PC-3 (cell line): Measurements from ENCODE around the gene WDR86. TPM values are rescaled to one million over a fixed set of nuclear protein-coding genes. Genes with fewer than 3 reads are reported as not detected.

Experiments used
- ATAC-seq: fragments of 200-7000 bp; cut with Tn5 transposase; 2 replicates; pipeline ENCODE4 v1.9.1; 2020; ENCODE audit warnings: mild to moderate bottlenecking, moderate library complexity
- BruUV-seq: library from RNA; stranded (reverse); fragments of 400-500 nt; replicated peaks from 2 replicates; lab custom pipeline; 2021; lab: Mats Ljungman, UMichigan
- CTCF ChIA-PET: fragments of 300-600 bp; sonication (Branson Sonifier 250); formaldehyde crosslinking; loops from one replicate; lab custom pipeline; 2022; ENCODE audit warnings: antibody characterized with exemption; lab: Charles Lee
- POLR2A ChIA-PET: fragments of 300-600 bp; sonication (Branson Sonifier 250); formaldehyde crosslinking; loops from one replicate; lab custom pipeline; 2022; ENCODE audit warnings: antibody characterized with exemption; ENCODE audit not compliant: unreplicated experiment; lab: Charles Lee
- DNase-seq: peaks from one replicate; pipeline ENCODE4 v3.0.0-alpha.2; 2015
- H2AFZ ChIP-seq: fragments of 300-600 bp; sonication (generic); 2 replicates; pipeline ENCODE4 v1.6.0; 2016; ENCODE audit warnings: antibody characterized with exemption, low read length
- H3F3A ChIP-seq: fragments of 300-600 bp; sonication (generic); one replicate; pipeline ENCODE4 v1.6.0; 2017; ENCODE audit warnings: antibody characterized with exemption, low read length, control low read depth, mild to moderate bottlenecking; ENCODE audit not compliant: unreplicated experiment
- H3K27ac ChIP-seq: fragments of 300-600 bp; sonication (generic); 2 replicates; pipeline ENCODE4 v1.5.1; 2016; ENCODE audit warnings: mild to moderate bottlenecking, low read length
- H3K27me3 ChIP-seq: fragments of 300-600 bp; sonication (generic); 2 replicates; pipeline ENCODE4 v1.6.1; 2016; ENCODE audit warnings: low read length, mixed read lengths
- H3K36me3 ChIP-seq: fragments of 300-600 bp; sonication (generic); 2 replicates; pipeline ENCODE4 v1.6.1; 2016; ENCODE audit warnings: low read depth, mixed run types, low read length, mixed read lengths
- H3K4me1 ChIP-seq: fragments of 300-600 bp; sonication (generic); 2 replicates; pipeline ENCODE4 v1.5.1; 2016; ENCODE audit warnings: low read length; ENCODE audit not compliant: insufficient read depth
- H3K4me2 ChIP-seq: fragments of 300-600 bp; sonication (generic); 2 replicates; pipeline ENCODE4 v1.6.0; 2016; ENCODE audit warnings: low read length
- H3K4me3 ChIP-seq: fragments of 300-600 bp; sonication (generic); 2 replicates; pipeline ENCODE4 v1.5.1; 2016; ENCODE audit warnings: mild to moderate bottlenecking, low read length, mixed read lengths
- H3K79me2 ChIP-seq: fragments of 300-600 bp; sonication (generic); 2 replicates; pipeline ENCODE4 v1.6.1; 2017; ENCODE audit warnings: low read length, mixed read lengths
- H3K9ac ChIP-seq: fragments of 300-600 bp; sonication (generic); 2 replicates; pipeline ENCODE4 v1.6.0; 2016; ENCODE audit warnings: mild to moderate bottlenecking, low read length
- H3K9me2 ChIP-seq: fragments of 300-600 bp; sonication (generic); replicated peaks from 2 replicates; pipeline ENCODE4 v1.6.1; 2016; ENCODE audit warnings: mixed run types, low read length, mixed read lengths
- H3K9me3 ChIP-seq: fragments of 300-600 bp; sonication (generic); 2 replicates; pipeline ENCODE4 v1.6.1; 2016; ENCODE audit warnings: low read length, mixed read lengths
- H4K20me1 ChIP-seq: fragments of 300-600 bp; sonication (generic); 2 replicates; pipeline ENCODE4 v1.6.1; 2016; ENCODE audit warnings: low read length, mixed read lengths
- EZH2 ChIP-seq: fragments of 300-600 bp; sonication (generic); IDR thresholded peaks from one replicate; pipeline ENCODE4 v1.6.1; 2017; ENCODE audit warnings: antibody characterized with exemption, mild to moderate bottlenecking, low read length; ENCODE audit not compliant: unreplicated experiment
- EZH2phosphoT487 ChIP-seq: fragments of 300-600 bp; sonication (generic); IDR thresholded peaks from 2 replicates; pipeline ENCODE4 v1.6.1; 2018; ENCODE audit warnings: mild to moderate bottlenecking, antibody characterized with exemption, low read length, borderline replicate concordance
- intact Hi-C: fragments of 100-400 bp; cut with micrococcal nuclease; formaldehyde crosslinking; loops from 2 replicates; pipeline ENCODE4 v1.9.0; 2023
- total RNA-seq: library from RNA; depleted of rRNA; stranded (reverse); fragments of >200 nt; gene quantifications from 2 replicates; pipeline ENCODE4 v1.2.3, GENCODE V29; 2014
- TF ChIP-seq, protein P1 (sequence below): fragments of 300-600 bp; sonication (generic); conservative IDR thresholded peaks from 2 replicates; pipeline ENCODE4 v1.5.1; 2017; ENCODE audit warnings: antibody characterized with exemption, low read depth, mild to moderate bottlenecking, low read length

WDR86 gene
- total RNA-seq, 1 experiment from 2014 or later = not detected

DNA sequence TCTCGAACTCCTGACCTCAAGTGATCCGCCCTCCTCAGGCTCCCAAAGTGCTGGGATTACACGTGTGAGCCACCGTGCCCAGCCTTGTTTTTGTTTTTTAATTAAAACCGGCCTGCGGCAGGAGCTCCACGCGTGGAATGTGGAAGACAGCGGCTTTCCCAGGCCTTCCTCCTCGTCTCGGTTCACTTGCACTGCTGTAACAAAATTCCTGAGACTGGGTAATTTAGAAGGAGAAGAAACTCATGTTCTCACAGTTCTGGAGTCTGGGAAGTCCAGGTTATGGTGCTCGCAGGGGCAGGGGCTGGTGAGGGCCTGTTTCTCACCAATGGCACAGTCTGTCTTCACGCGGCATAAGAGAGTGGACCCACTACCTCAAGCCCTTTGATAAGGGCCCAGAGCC, 44.5 kb upstream of the WDR86 start:
- H3K27me3 ChIP-seq = no peaks in the 10 kb centered on the region
- TF ChIP-seq, protein P1, sequence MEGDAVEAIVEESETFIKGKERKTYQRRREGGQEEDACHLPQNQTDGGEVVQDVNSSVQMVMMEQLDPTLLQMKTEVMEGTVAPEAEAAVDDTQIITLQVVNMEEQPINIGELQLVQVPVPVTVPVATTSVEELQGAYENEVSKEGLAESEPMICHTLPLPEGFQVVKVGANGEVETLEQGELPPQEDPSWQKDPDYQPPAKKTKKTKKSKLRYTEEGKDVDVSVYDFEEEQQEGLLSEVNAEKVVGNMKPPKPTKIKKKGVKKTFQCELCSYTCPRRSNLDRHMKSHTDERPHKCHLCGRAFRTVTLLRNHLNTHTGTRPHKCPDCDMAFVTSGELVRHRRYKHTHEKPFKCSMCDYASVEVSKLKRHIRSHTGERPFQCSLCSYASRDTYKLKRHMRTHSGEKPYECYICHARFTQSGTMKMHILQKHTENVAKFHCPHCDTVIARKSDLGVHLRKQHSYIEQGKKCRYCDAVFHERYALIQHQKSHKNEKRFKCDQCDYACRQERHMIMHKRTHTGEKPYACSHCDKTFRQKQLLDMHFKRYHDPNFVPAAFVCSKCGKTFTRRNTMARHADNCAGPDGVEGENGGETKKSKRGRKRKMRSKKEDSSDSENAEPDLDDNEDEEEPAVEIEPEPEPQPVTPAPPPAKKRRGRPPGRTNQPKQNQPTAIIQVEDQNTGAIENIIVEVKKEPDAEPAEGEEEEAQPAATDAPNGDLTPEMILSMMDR = no peak
- no peak overlapping the region for H3K27ac ChIP-seq
- H2AFZ ChIP-seq = no peak overlapping the region
- no peaks in the 10 kb centered on the region for H3F3A ChIP-seq
- H3K4me3 ChIP-seq = no peak overlapping the region
- ChIA-PET CTCF (no interaction called here), POLR2A (no interaction called here)
- no peaks in the 10 kb centered on the region for H4K20me1 ChIP-seq
- intact Hi-C loops = no loop called here
- H3K36me3 ChIP-seq = no peaks in the 10 kb centered on the region
- H3K4me1 ChIP-seq = peaks cover 4% of the 10 kb centered on the region
- H3K4me2 ChIP-seq = no peak overlapping the region
- H3K9me3 ChIP-seq = no peaks in the 10 kb centered on the region
- no peak for ATAC-seq
- H3K9me2 ChIP-seq = no peaks in the 10 kb centered on the region
- no peak for DNase-seq
- no TSS peak for BruUV-seq
- H3K9ac ChIP-seq = no peak overlapping the region
- no peaks in the 10 kb centered on the region for H3K79me2 ChIP-seq

DNA sequence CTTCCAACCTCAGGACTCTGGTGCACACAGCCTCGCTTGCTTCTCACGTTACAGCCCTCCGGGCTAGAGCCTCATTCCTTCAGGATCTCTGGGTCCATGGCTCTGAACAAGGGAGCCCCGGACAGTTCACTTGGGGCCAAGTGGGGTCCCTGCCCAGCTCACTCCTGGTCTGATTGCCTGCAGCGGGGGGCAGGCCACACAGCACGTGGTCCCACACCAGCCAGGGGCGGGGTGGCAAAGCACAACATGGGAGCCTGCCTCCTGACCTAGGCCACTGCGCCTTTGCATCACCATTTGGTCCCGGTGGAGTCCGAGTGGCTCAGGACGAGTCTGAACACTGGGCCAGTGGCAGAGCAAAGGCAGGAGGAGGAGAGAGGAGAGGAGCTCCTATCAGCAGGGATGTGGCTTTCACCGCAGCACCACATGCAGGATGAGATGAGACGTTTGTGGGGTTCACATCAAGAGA, 43.5 kb upstream of the WDR86 start:
- no peaks in the 10 kb centered on the region for H3K9me2 ChIP-seq
- H3K4me2 ChIP-seq = no peak overlapping the region
- H3K36me3 ChIP-seq = no peaks in the 10 kb centered on the region
- ChIA-PET CTCF (no interaction called here), POLR2A (no interaction called here)
- intact Hi-C loops = no loop called here
- H3K27me3 ChIP-seq = no peaks in the 10 kb centered on the region
- H3K4me3 ChIP-seq = no peak overlapping the region
- no peak for ATAC-seq
- H3K79me2 ChIP-seq = no peaks in the 10 kb centered on the region
- H3K27ac ChIP-seq = no peak overlapping the region
- no TSS peak for BruUV-seq
- DNase-seq = no peak
- H3K9me3 ChIP-seq = no peaks in the 10 kb centered on the region
- no peaks in the 10 kb centered on the region for H4K20me1 ChIP-seq
- H3F3A ChIP-seq = no peaks in the 10 kb centered on the region
- no peaks in the 10 kb centered on the region for H3K4me1 ChIP-seq
- H2AFZ ChIP-seq = no peak overlapping the region
- TF ChIP-seq EZH2phosphoT487 = no peak
- no peak overlapping the region for H3K9ac ChIP-seq

DNA sequence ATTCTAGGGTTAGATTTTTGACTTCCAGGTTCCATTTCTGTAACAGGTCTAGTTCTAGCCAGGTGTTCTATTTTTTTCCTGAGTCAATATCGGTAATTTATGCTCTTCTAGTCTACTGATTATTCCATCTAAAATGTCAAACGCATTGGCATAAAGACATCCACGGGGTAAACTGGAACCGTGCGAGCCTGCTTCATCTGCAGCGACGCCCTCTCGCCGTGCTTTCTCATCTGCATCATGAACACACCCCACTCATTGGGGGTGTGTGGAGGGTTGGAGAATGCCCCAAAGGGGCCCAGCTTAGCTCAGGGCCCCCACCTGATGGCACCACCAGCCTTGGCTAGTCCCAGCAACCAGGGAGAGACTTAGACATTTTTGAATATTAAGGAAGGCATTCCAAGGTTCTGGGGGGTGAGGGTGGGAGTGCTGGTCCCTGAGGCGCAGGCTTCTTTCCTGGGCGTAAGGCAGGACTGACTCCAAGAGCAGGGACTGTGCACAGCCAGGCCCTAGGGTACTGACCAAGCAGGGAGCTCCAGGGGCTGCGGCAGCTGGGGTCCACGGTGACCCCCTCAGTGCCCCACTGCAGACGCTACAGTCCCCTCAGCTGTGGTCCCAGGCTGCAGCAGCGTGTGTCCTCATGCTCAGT, 43.0 kb upstream of the WDR86 start:
- TF ChIP-seq, protein P1 = no peak
- no peak for TF ChIP-seq EZH2
- no peak for TF ChIP-seq EZH2phosphoT487
- POLR2A ChIA-PET = no interaction called here
- intact Hi-C loops = no loop called here

More for the DNA sequence above, 43.0 kb upstream of the WDR86 start:
- no peaks in the 10 kb centered on the region for H3K27me3 ChIP-seq
- H2AFZ ChIP-seq = no peak overlapping the region
- no peak overlapping the region for H3K4me2 ChIP-seq
- BruUV-seq = no TSS peak
- CTCF ChIA-PET = no interaction called here
- no peaks in the 10 kb centered on the region for H3K4me1 ChIP-seq
- H3K36me3 ChIP-seq = no peaks in the 10 kb centered on the region
- no peaks in the 10 kb centered on the region for H3K9me2 ChIP-seq
- no peak for DNase-seq
- H3F3A ChIP-seq = no peaks in the 10 kb centered on the region
- H4K20me1 ChIP-seq = no peaks in the 10 kb centered on the region
- no peaks in the 10 kb centered on the region for H3K9me3 ChIP-seq
- H3K4me3 ChIP-seq = no peak overlapping the region
- H3K9ac ChIP-seq = no peak overlapping the region
- no peak overlapping the region for H3K27ac ChIP-seq
- H3K79me2 ChIP-seq = no peaks in the 10 kb centered on the region
- ATAC-seq = no peak
